Measurements from ENCODE around the gene POLA1. TPM values are rescaled to one million over a fixed set of nuclear protein-coding genes. Genes with fewer than 3 reads are reported as not detected.

POLA1 gene
- total RNA-seq, 1 donor from 2014 or later: 80.4 TPM

DNA sequence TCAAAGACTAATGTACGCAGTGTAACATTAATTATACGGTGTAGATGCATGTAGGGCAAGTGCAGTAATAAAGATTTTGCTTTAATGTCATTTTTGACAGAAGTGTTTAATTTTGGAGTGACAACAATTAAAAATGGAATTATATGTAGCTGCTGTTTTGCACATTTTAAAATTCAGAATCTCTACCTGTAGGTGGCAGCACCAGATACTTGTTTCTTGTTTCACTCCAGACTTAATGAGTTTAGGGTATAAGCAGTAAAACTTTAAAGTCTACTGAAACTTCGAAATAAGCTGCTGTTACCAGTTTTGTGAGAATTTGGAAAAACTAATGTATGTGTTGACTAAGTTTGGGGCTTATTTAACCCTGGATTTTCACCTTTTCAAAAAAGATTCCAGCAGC is 144.9 kb downstream of the POLA1 start:
- peaks cover 6% of the 10 kb centered on the region for H3K36me3 Mint-ChIP-seq
- Histone ChIP-seq H3K4me1 (no peaks in the 10 kb centered on the region), H3F3A (ENCODE audit: low read depth) (peaks cover 27% of the 10 kb centered on the region), H3K79me2 (ENCODE audit: low read depth) (peaks cover 12% of the 10 kb centered on the region), H3K9me3 (ENCODE audit: low read depth) (no peaks in the 10 kb centered on the region), H3K27me3 (no peaks in the 10 kb centered on the region), H3K4me2 (no peak overlapping the region), H3K9ac (no peak overlapping the region), H3K36me3 (no peaks in the 10 kb centered on the region), H4K20me1 (ENCODE audit: low read depth) (no peaks in the 10 kb centered on the region), H3K4me3 (no peak overlapping the region), H3K27ac (peak overlapping the region; percentile 69), H2AFZ (replicated peaks) (no peak overlapping the region)
- H3K27ac Mint-ChIP-seq: no peak overlapping the region
- TF ChIP-seq EZH2phosphoT487 (IDR thresholded peaks at IDR 0.05) (no peak), EZH2 (IDR thresholded peaks at IDR 0.05) (no peak)
- TF ChIP-seq, protein P1, sequence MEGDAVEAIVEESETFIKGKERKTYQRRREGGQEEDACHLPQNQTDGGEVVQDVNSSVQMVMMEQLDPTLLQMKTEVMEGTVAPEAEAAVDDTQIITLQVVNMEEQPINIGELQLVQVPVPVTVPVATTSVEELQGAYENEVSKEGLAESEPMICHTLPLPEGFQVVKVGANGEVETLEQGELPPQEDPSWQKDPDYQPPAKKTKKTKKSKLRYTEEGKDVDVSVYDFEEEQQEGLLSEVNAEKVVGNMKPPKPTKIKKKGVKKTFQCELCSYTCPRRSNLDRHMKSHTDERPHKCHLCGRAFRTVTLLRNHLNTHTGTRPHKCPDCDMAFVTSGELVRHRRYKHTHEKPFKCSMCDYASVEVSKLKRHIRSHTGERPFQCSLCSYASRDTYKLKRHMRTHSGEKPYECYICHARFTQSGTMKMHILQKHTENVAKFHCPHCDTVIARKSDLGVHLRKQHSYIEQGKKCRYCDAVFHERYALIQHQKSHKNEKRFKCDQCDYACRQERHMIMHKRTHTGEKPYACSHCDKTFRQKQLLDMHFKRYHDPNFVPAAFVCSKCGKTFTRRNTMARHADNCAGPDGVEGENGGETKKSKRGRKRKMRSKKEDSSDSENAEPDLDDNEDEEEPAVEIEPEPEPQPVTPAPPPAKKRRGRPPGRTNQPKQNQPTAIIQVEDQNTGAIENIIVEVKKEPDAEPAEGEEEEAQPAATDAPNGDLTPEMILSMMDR (IDR thresholded peaks at IDR 0.05): peak; percentile 87
- no peaks in the 10 kb centered on the region for H3K27me3 Mint-ChIP-seq (ENCODE audit: insufficient read depth, low read depth)
- peaks cover 4% of the 10 kb centered on the region for H3K4me1 Mint-ChIP-seq
- DNase-seq (ENCODE audit: low spot score): peak; percentile 52
- H3K4me3 Mint-ChIP-seq: no peak overlapping the region
- H3K9me3 Mint-ChIP-seq: no peaks in the 10 kb centered on the region

DNA sequence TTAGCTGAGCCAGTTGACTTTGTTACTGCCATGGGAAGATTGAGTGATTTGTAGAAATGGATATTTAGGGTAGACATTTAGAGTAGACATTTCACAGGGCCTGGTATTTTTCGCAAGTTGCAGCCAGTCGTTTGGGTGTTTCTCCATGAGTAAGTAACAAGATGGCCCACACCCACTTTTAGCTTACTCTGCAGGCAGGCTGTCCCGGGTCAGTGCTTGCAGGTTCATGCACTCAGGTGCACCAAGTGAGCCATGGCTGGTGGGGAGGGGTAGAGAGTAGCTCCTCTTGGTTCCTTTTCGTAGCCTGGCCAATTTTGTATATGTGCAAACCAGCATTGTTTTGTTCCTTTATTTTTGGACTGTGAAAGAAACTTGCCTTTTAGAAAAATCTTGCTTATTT is 145.6 kb downstream of the POLA1 start:
- no peak for DNase-seq (ENCODE audit: low spot score)
- H3K4me3 ChIP-seq: no peak overlapping the region
- peaks cover 4% of the 10 kb centered on the region for H3K4me1 Mint-ChIP-seq
- H3K27me3 ChIP-seq: no peaks in the 10 kb centered on the region
- no peak overlapping the region for H3K27ac Mint-ChIP-seq
- no peak overlapping the region for H3K27ac ChIP-seq
- no peaks in the 10 kb centered on the region for H3K4me1 ChIP-seq
- no peak overlapping the region for H2AFZ ChIP-seq (replicated peaks)
- no peaks in the 10 kb centered on the region for H3K36me3 ChIP-seq
- no peak overlapping the region for H3K4me2 ChIP-seq
- no peaks in the 10 kb centered on the region for H3K9me3 Mint-ChIP-seq
- no peak overlapping the region for H3K9ac ChIP-seq
- H3K79me2 ChIP-seq (ENCODE audit: low read depth): peaks cover 12% of the 10 kb centered on the region
- no peak overlapping the region for H3K4me3 Mint-ChIP-seq
- H3K9me3 ChIP-seq (ENCODE audit: low read depth): no peaks in the 10 kb centered on the region
- TF ChIP-seq EZH2phosphoT487 (IDR thresholded peaks at IDR 0.05) (no peak), EZH2 (IDR thresholded peaks at IDR 0.05) (no peak)
- TF ChIP-seq, protein P1 (IDR thresholded peaks at IDR 0.05): no peak
- peaks cover 6% of the 10 kb centered on the region for H3K36me3 Mint-ChIP-seq
- no peaks in the 10 kb centered on the region for H3K27me3 Mint-ChIP-seq (ENCODE audit: insufficient read depth, low read depth)
- peaks cover 27% of the 10 kb centered on the region for H3F3A ChIP-seq (ENCODE audit: low read depth)
- H4K20me1 ChIP-seq (ENCODE audit: low read depth): no peaks in the 10 kb centered on the region

DNA sequence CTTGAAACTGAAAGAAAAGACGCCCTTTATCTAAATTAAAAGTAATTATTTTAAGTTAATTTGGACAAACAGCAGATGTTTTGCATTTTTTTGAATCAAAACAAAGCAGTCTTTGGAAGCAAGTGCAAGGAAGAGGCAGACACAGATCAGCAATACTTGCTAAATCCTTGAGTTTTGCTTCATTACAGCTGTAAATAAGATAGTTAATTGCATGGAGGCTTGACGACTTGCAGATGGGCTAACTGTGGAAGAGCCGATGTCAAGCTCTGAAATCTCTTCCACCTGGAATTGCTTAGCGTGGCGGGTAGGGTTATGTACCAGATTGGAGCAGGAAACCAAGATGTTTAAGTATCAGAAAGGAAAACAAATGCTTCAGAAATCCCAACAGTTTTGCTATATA is 148.8 kb downstream of the POLA1 start:
- no peaks in the 10 kb centered on the region for H3K27me3 Mint-ChIP-seq (ENCODE audit: insufficient read depth, low read depth)
- Histone ChIP-seq H3F3A (ENCODE audit: low read depth) (peaks cover 10% of the 10 kb centered on the region), H3K36me3 (peaks cover 5% of the 10 kb centered on the region), H3K27me3 (no peaks in the 10 kb centered on the region), H3K79me2 (ENCODE audit: low read depth) (peaks cover 12% of the 10 kb centered on the region), H3K4me2 (no peak overlapping the region), H3K4me1 (no peaks in the 10 kb centered on the region), H4K20me1 (ENCODE audit: low read depth) (no peaks in the 10 kb centered on the region), H3K9me3 (ENCODE audit: low read depth) (no peaks in the 10 kb centered on the region), H3K4me3 (no peak overlapping the region), H2AFZ (replicated peaks) (no peak overlapping the region), H3K9ac (no peak overlapping the region), H3K27ac (no peak overlapping the region)
- no peak for DNase-seq (ENCODE audit: low spot score)
- H3K36me3 Mint-ChIP-seq: peaks cover 20% of the 10 kb centered on the region
- no peak overlapping the region for H3K4me3 Mint-ChIP-seq
- TF ChIP-seq EZH2 (IDR thresholded peaks at IDR 0.05): no peak
- TF ChIP-seq EZH2phosphoT487 (IDR thresholded peaks at IDR 0.05): no peak
- TF ChIP-seq, protein P1 (IDR thresholded peaks at IDR 0.05): no peak
- peaks cover 15% of the 10 kb centered on the region for H3K4me1 Mint-ChIP-seq
- H3K27ac Mint-ChIP-seq: no peak overlapping the region
- H3K9me3 Mint-ChIP-seq: no peaks in the 10 kb centered on the region

Measured in neural progenitor cell (in vitro differentiated cells).